Breast epithelium (tissue), 3 donors: Measurements from ENCODE around the gene TTLL1.

ENCODE experiments used
- POLR2AphosphoS5 ChIP-seq, 3 donors: sonication (generic); formaldehyde crosslinking; IDR thresholded peaks; one replicate each; pipeline ENCODE4 v1.6.1; 2017; ENCODE audit warnings: antibody characterized with exemption in 3 of 3
- TF ChIP-seq, protein P1 (sequence below), 3 donors: fragments of 450-650 bp; IDR thresholded peaks; one replicate each; pipeline ENCODE4 v1.5.1; 2016 to 2017; ENCODE audit warnings: antibody characterized with exemption in 3 of 3, mild to moderate bottlenecking in 3 of 3, moderate library complexity in 3 of 3

DNA sequence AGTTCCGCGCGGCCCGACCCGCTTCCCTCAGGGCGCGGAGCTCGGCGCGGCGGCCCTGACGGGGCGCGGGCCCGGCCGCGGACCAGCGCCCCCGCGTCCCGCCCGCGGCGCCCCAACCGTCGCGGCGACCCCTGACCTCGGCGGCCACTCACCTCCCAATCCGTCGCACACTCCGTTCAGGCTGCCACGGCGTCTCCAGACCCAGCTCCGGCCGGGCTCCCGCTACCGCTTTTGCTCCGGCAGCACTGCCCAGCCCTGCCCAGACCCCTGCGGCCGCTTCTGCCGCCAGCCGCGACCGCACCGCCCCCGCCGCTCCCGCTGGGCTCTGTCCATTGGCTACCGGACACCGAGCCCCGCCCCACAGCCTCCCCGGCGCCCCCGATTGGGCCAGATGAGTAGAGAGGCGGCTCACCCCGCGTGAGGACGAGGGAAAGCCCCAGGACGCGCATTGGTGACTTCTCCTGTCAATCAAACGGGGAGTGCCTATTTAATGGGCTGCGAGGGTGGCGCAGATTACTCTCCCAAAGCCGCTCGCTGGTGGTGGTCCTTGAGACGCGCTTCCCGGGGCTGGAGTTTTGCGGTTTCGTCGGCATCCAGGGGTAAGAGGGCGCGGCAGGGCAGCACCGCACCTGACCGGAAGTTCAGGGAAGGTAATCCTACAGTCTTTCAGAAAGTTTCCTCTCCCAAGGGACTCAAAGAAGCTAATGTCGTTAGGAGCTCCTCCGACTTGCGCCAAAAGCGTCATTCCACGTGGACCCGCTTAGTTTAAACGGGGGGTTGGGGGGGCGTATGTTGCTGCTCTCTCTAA is 74.1 kb downstream of the TTLL1 start, which contains the start of gene PACSIN2:
- TF ChIP-seq, protein P1, sequence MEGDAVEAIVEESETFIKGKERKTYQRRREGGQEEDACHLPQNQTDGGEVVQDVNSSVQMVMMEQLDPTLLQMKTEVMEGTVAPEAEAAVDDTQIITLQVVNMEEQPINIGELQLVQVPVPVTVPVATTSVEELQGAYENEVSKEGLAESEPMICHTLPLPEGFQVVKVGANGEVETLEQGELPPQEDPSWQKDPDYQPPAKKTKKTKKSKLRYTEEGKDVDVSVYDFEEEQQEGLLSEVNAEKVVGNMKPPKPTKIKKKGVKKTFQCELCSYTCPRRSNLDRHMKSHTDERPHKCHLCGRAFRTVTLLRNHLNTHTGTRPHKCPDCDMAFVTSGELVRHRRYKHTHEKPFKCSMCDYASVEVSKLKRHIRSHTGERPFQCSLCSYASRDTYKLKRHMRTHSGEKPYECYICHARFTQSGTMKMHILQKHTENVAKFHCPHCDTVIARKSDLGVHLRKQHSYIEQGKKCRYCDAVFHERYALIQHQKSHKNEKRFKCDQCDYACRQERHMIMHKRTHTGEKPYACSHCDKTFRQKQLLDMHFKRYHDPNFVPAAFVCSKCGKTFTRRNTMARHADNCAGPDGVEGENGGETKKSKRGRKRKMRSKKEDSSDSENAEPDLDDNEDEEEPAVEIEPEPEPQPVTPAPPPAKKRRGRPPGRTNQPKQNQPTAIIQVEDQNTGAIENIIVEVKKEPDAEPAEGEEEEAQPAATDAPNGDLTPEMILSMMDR (IDR thresholded peaks at IDR 0.05) = peak in 1 of 3 donors; percentile 9
- peak; percentile 94 to 99 (median 97) for TF ChIP-seq POLR2AphosphoS5 (IDR thresholded peaks at IDR 0.05)
